ENCODE data around the gene PITPNM1. TPM values are rescaled to one million over a fixed set of nuclear protein-coding genes. Genes with fewer than 3 reads are reported as not detected.
"Not testable (repeated sequence)": the region's sequence is repeated elsewhere in the genome, so short reads cannot be mapped to it uniquely, and the experiment has no call there.

The PITPNM1 gene
- 54.1 TPM for total RNA-seq
- long read RNA-seq, full-length matches to known transcripts = 7 of 121 reads
- long read RNA-seq, partial matches to known transcripts = 94 of 121 reads
- long read RNA-seq, other reads (novel, unspliced or antisense) = 20 of 121 reads

DNA sequence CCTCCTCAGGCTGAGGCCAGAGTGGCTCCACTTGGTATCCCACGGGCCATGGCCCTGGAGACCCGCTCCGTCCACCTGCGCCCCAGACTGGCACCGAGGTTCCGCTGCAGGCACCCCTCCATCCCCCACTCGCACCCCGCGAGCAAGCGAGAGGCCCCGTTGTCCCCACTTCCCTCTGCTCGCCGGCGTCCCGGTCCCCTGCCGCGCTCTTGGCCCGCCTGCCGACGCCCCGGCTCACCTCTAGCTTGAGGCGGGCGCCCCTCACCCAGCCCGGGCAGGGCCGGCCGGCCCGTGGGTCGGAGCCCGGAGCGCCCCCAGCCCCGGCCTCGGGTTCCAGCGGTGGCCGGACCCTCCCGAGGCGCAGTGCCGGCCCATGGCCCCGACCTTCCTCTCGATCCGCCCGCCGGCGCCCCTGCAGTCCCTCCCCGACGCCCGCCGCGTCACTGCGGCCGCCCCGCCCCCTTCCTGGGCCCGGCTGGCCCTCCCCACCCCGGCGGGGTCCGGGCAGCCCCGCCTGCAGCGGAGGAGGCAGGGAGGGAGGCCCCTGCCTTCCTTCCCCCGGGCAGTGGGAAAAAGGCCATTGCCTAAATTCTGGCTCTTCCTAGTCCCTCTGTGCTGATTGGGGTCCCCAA lies at the start of gene PITPNM1:
Gene PITPNM1 (minus strand): TSS at position 414 of the 632 bp plus-strand sequence. CDS start 1,183 bp downstream, outside the sequence.
- TF ChIP-seq, protein P1, sequence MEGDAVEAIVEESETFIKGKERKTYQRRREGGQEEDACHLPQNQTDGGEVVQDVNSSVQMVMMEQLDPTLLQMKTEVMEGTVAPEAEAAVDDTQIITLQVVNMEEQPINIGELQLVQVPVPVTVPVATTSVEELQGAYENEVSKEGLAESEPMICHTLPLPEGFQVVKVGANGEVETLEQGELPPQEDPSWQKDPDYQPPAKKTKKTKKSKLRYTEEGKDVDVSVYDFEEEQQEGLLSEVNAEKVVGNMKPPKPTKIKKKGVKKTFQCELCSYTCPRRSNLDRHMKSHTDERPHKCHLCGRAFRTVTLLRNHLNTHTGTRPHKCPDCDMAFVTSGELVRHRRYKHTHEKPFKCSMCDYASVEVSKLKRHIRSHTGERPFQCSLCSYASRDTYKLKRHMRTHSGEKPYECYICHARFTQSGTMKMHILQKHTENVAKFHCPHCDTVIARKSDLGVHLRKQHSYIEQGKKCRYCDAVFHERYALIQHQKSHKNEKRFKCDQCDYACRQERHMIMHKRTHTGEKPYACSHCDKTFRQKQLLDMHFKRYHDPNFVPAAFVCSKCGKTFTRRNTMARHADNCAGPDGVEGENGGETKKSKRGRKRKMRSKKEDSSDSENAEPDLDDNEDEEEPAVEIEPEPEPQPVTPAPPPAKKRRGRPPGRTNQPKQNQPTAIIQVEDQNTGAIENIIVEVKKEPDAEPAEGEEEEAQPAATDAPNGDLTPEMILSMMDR (IDR thresholded peaks at IDR 0.05) = no peak
- peak within 1 kb of the TSS; percentile 74 for H3K4me3 ChIP-seq
- no peaks in the 10 kb centered on the region for H3K9me3 ChIP-seq
- DNase-seq = peak; percentile 83
- peaks cover 30% of the 10 kb centered on the region for H3K36me3 ChIP-seq
- intact Hi-C loops (cut with DNase I) = no loop called here
- peaks cover 39% of the 10 kb centered on the region for H3K4me1 ChIP-seq
- H3K27ac ChIP-seq = peak within 1 kb of the TSS; percentile 98
- no peaks in the 10 kb centered on the region for H3K27me3 ChIP-seq (ENCODE audit: low read depth)
- peak; percentile 57 for ATAC-seq

DNA sequence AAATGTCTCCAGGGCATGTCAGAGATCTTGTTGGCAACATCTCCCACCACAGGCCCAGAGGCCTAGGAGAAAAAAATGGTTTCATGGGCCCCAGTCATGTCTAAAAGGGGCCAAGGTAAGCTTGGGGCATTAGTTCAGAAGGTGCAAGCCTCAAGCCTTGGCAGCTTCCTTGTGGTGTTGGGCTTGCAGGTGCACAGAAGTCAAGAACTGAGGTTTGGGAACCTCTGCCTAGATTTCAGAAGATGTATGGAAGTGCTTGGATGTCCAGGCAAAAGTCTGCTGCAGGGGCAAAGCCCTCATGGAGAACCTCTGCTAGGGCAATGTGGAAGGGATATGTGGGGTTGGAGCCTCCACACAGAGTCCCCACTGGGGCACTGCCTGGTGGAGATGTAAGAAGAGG lies 46.5 kb upstream of the PITPNM1 start:
- ATAC-seq; intact Hi-C loops (cut with DNase I); H3K27me3 ChIP-seq (ENCODE audit: low read depth); H3K9me3 ChIP-seq; H3K4me1 ChIP-seq; H3K4me3 ChIP-seq; DNase-seq; H3K27ac ChIP-seq; H3K36me3 ChIP-seq: not testable (repeated sequence)

DNA sequence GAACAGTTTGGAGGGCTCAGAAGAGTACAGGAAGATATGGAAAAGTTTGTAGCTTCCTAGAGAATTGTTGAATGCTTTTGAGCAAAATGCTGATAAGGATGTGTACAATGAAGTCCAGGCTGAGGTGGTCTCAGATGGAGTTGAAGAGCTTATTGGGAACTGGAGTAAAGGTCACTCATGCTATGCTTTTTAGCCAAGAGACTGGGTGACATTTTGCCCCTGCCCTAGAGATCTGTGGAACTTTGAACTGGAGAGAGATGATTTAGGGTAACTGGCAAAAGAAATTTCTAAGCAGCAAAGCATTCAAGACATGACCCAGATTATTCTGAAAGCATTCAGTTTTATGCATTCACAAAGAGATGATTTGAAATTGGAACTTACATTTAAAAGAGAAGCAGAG lies 46.0 kb upstream of the PITPNM1 start:
- no peaks in the 10 kb centered on the region for H3K27me3 ChIP-seq (ENCODE audit: low read depth)
- no peak overlapping the region for H3K27ac ChIP-seq
- no peaks in the 10 kb centered on the region for H3K4me1 ChIP-seq
- no peaks in the 10 kb centered on the region for H3K9me3 ChIP-seq
- intact Hi-C loops (cut with DNase I) = no loop called here
- H3K36me3 ChIP-seq = no peaks in the 10 kb centered on the region
- H3K4me3 ChIP-seq = no peak overlapping the region
- ATAC-seq (no peak), DNase-seq (no peak)
- TF ChIP-seq, protein P1 (IDR thresholded peaks at IDR 0.05) = no peak

DNA sequence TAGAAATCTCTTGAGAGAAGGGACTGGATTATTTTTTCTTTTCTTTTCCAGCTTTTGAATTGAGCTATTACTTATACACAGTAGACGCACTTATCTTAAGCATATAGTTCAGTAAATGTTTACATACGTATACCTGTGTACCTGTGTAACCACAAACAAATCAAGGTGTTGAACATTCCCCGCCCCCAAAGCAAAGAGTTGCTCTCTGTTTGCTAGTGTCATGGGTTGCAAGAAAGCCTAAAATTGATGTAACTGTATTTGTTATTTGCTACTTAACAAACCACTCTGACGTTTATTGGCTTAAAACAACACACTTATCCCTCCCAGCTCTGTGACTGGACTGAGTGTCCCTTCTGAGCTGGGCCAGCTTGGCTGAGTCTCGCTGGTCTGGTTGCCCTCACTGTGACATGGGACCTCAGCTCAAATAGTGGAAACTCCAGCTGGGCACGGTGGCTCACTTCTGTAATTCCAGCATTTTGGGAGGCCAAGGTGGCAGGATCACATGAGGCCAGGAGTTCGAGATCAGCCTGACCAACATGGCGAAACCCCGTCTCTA lies 43.5 kb upstream of the PITPNM1 start:
- H3K36me3 ChIP-seq = no peaks in the 10 kb centered on the region
- no peaks in the 10 kb centered on the region for H3K9me3 ChIP-seq
- no peak overlapping the region for H3K27ac ChIP-seq
- no peak for DNase-seq
- intact Hi-C loops (cut with DNase I) = no loop called here
- TF ChIP-seq, protein P1 (IDR thresholded peaks at IDR 0.05) = no peak
- H3K4me3 ChIP-seq = no peak overlapping the region
- ATAC-seq = peak; percentile 57 to 72
- no peaks in the 10 kb centered on the region for H3K27me3 ChIP-seq (ENCODE audit: low read depth)
- H3K4me1 ChIP-seq = peaks cover 8% of the 10 kb centered on the region

DNA sequence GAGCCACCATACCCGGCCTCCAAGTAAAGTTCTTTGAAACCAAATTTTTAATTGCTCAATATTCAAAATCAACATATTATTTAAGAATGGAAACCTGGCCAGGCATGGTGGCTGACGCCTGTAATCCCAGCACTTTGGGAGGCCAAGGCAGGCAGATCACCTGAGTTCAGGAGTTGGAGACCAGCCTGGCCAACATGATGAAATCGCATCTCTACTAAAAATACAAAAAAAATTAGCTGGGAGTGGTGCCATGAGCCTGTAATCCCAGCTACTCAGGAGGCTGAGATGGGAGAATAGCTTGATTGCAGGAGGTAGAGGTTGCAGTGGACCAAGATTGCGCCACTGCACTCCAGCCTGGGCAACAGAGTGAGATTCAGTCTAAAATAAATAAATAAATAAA lies 42.9 kb upstream of the PITPNM1 start:
- H3K4me1 ChIP-seq; H3K27ac ChIP-seq; intact Hi-C loops (cut with DNase I); ATAC-seq; H3K36me3 ChIP-seq; H3K9me3 ChIP-seq; H3K4me3 ChIP-seq; DNase-seq; H3K27me3 ChIP-seq (ENCODE audit: low read depth): not testable (repeated sequence)

DNA sequence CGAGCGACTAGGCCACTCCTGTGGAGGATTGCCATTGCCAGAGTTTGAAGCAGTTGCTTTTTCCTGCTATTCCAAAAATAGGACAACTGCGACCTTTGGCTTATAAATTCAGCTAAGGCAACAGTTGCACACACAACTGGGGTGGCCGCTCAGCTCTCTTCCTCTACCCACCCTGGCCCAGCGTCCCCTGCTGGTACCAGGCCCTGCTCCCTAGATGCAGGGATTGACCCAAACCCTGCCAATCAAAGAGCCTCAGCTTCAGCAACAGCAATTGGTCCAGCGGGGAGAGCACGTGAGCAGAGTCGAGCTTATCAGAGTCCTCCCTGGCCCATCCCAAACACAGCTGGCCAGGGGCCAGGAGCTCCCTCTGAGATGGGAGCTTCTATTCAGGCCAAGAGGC lies 40.1 kb upstream of the PITPNM1 start:
- intact Hi-C loops (cut with DNase I) = no loop called here
- DNase-seq (no peak), ATAC-seq (peak; percentile 15)
- Histone ChIP-seq H3K36me3 (no peaks in the 10 kb centered on the region), H3K27me3 (ENCODE audit: low read depth) (no peaks in the 10 kb centered on the region), H3K9me3 (no peaks in the 10 kb centered on the region), H3K4me1 (peaks cover 8% of the 10 kb centered on the region), H3K27ac (peak overlapping the region; percentile 58), H3K4me3 (no peak overlapping the region)
- TF ChIP-seq, protein P1 (IDR thresholded peaks at IDR 0.05) = no peak

Measured in lower lobe of right lung (tissue), 2 donors.